Measurements from ENCODE around the gene OSBPL5.

Gene OSBPL5

GRCh38 chr11:3197878-3198528 is 32.9 kb upstream of the OSBPL5 start:
- DNase-seq = no peak

GRCh38 chr11:3197044-3197695 is 32.1 kb upstream of the OSBPL5 start:
- DNase-seq = no peak

- DNase-seq = no peak
These were observed 31.3 kb upstream of the OSBPL5 start for GRCh38 chr11:3196161-3197043.

- no peak for DNase-seq
These were observed 30.4 kb upstream of the OSBPL5 start for GRCh38 chr11:3195251-3196160.

DNA sequence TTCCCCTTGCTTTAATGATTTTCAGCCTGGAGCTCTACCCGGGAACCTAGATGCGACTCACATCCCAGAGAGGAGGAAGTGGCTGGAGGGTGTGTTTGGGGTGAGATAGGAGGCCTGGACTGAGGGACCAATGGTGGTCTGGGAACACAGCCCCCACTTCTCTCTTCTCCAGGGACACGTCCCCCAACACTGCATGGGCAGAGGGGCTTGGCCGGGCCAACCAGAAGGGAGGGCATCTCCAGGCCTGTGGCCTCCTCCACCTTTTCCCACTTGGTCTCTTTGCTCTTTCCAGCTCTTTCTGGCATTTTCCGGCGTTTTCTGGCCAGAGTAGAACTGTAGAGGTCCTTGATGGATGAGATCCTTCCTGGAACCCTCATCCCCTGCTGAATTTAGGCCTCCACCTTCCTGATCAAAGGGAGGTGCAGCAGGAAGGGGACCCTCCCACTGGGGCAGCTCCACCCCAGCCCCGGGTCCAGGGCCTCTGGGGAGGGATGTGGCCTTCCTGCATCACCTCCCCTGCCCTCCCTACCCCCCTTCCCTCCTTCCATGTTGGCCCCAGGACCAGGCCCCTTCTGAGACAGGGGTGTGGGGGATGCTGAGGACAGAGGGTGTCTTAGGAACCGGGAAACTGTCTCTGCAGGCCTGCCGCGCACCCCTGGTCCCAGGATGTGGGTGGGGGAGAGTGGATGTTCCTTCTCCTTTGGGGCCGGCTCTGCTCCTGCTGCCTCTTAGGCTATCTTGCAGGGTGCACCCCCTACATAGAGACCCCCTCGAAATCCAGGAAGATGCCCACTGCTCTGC is 29.1 kb upstream of the OSBPL5 start:
- DNase-seq = no peak

- no peak for DNase-seq
These were observed 28.4 kb upstream of the OSBPL5 start for GRCh38 chr11:3193373-3194015.

GRCh38 chr11:3192511-3193372 is 27.6 kb upstream of the OSBPL5 start:
- no peak for DNase-seq

- DNase-seq = no peak
These were observed 26.6 kb upstream of the OSBPL5 start for GRCh38 chr11:3191586-3192324.

- no peak for DNase-seq
These were observed 25.5 kb upstream of the OSBPL5 start for GRCh38 chr11:3190600-3190999.

DNA sequence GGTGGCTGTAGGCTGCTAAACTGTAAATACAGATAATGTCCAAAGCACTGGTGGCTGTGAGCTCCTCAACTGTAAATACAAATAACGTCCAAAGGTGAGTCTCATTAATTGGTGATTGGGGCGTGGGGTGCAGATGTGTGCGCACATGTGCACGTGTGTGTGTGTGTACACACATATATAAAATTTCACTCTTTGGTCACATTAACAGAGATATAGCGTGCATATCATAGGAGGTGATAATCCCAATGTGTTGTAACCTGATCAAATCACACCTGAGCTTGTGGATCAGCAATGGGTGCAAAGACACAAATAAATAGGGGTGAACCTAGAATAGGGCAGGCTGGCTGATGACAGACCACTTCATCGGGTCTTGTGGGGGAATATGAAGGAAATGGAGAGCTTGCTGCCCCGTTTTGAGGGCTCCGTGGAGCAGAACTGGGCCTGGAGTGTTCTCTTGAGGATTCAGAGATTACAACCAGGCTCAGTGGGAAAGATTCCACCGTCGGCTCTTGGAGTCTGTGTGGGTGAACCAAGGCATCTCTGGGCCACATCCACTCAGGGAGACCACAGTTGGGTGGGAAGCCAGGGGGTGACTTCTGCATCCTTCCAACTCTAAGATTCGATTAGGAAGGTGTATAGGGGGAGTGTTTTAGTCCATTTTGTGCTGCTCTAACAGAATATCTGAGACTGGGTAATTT is 24.9 kb upstream of the OSBPL5 start:
- no peak for DNase-seq

DNA sequence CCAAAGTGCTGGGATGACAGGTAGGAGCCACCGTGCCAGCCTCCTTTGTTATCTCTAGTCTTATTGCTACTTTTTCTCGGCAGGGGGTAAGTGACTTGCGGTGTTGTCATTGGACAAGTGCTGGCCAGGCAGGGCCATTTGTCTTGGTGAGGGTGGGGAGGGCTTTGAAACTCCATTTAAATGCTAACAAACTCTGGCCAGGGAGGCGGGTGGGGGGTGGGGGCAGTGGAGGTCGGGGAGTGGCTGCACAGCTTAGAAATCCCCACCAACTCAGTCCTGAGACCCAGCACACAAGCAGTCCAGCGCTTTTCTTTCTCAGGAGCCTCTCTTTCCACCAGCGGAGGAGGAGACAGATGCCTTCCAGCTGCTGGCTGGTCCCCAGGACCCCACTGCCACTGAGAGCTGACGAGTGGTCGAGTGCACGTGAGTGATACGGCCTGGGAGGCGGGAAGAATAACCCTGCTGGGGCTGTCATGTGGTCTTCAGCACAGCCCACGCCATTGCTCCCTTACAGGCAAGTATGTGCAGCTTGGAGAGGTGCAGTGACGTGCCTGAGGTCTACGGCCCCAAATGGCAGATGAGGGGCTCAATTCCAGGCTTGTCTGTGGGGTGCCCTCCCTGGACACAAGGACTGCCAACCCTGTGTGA is 24.2 kb upstream of the OSBPL5 start:
- no peak for DNase-seq

- no peak for DNase-seq
These were observed 23.5 kb upstream of the OSBPL5 start for GRCh38 chr11:3188496-3189195.

DNA sequence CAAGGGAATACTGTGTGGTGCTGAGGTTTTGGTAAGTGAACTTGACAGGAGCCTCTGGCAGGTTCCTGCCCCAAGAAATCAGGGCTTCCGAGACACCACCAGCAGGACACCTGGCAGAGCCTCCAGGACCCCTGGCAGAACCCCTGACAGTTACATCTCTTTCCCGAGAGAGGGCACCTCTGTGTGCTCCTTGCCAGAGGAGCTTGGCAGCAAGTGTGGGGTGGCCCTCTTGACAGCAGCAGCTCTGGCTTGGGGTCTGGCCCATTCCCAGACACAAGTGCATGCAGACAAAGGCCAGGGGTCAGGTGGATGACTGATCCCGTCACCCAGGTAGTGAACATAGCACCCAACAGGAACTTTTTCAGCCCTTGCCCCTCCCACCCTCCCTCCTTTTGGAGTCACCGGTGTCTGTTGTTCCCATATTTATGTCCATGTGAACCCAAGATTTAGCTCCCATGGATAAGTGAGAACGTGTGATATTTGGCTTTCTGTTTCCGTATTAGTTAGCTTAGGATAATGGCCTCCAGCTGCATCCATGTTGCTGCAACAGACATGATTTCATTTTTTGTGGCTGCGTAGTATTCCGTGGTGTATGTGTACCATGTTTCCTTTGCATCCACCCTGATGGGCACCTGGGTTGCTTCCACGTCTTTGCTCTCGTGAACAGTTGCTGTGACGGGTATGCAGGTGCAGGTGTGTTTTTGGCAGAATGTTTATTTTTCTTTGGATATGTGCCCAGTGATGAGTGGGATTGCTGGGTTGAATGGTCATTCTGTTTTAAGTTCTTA is 21.2 kb upstream of the OSBPL5 start:
- DNase-seq = no peak

DNA sequence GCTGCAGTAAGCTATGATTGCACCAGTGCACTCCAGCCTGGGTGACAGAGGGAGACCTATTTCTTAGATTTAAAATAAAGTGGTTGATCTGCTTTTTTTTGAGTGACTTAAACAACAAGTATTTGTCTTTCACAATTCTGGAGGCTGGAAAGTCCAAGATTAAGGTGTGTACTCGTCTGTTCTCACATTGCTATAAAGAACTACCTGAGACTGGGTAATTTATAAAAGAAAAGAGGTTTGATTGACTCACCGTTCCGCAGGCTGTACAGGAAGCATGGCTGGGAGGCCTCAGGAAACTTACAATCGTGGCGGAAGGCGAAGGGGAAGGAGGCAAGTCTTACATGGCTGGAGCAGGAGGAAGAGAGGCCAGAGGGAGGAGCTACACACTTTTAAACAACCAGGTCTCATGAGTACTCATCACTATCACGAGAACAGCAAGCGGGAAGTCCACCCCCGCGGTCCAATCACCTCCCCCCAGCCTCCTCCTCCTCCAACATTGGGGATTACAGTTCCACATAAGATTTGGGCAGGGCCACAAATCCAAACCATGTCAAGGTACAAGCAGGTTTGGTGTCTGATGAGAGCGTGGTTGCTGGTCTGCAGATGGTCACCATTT is 19.7 kb upstream of the OSBPL5 start:
- no peak for DNase-seq

DNA sequence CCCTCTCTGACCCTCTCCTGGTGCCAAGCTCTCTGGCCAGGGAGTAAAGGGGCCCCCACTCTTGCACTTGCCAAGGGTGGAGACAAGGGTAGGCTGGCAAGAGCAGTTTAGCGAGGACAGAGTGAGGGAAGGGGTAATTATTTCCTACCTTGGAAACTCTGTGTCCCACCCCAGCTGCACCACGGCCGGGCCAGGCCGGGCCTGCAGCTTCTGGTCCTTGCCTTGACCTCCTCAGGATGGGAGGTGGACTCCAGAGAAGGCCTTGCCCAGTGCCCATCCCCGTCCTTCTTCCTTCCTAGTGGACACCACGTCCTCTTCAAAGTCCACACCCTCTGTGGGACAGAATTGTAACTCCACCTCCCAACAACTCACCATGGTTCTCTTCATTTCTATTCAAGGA is 18.4 kb upstream of the OSBPL5 start:
- no peak for DNase-seq

GRCh38 chr11:3182462-3182852 is 17.3 kb upstream of the OSBPL5 start:
- no peak for DNase-seq

All from NCI-H774 (cell line).